Measurements from ENCODE around the gene WWTR1.

Gene WWTR1

DNA sequence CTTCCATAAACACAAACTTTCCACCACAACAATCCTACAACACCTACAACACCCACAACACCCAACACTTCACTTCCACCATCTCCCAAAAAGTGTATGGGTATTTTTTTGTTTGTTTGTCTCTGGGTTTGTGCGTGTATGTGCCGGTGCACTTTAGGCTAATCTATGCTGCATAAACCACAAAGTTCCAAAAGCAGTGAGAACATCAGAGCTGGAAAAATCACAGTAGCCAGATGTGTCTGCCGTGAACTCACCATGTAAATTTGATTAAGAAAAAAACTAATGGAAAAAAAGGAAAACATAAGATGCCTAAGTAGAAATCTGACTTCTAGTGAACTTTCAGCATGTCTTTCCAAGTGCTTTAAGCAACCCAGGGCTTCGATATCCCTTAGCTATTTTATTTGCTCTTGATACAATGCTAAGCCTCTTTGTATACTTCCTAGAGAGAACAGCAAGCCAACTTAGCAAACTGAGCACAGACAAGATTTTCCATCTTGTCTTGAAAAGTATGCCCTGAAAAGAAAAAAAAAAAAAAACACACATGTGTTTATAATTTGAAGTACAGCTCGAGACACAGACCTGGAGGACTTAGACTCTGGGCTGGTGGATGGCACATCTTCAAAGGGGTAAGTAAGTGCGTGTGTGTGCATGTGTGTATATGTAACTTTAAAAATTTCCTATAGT, 91.4 kb downstream of the WWTR1 start:
- DNase-seq (ENCODE audit: low read depth) = no peak

DNA sequence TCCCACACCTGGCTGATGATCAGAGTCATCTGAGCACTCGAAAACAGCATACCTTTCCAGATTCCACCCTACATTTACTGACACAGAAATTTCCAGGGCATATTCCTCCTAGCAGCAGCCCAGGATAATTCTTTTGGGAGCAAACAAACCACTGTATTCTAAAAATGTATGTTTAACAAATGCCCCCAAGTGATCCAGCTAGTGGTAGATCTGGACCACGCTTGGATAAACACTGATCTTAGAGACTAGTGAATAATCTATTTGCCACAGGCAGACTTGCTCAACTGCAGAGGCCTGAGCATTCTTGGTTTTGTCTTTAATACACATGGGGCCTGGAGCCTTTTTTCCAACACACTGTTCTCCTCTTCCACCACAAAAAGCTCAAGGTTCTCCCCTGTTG, 93.7 kb downstream of the WWTR1 start:
- no peak for DNase-seq (ENCODE audit: low read depth)

DNA sequence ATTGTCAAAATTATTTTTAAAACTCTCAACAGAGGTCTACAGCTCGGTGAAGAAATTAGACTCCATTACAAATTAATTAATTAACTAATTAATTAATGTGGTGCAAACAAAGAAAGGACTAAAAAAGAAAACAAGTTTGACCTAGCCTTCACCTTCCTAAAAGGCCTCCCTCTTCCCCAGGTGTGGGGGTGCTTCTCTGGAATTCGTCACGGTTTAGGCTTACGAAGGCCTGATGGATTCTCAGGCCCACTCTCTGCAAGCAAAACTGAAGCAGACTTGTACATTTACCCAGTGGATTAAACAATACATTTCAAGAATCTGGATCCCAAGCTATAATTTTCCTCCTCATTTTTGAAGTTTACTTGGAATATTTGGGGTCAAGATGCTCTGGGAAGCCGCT, 94.7 kb downstream of the WWTR1 start:
- DNase-seq (ENCODE audit: low read depth) = no peak

DNA sequence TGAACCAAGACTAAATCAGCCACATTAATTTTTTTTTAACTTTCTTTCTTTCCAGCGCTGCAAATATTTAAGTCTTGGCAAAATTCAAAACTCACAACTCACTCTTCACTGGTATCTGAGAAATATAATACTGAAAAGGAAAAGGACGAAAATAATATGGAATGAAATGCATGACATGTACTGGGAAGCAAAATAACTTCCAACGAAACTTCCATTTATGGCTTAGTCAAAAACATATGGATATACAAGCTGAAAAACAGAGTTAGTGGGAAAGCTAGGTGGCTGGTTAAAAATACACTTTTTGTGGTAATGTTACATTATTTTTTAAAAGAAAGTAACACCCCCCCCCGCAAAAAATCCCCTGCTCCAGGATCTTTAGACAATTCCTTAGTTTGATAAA, 97.2 kb downstream of the WWTR1 start:
- DNase-seq (ENCODE audit: low read depth) = no peak

DNA sequence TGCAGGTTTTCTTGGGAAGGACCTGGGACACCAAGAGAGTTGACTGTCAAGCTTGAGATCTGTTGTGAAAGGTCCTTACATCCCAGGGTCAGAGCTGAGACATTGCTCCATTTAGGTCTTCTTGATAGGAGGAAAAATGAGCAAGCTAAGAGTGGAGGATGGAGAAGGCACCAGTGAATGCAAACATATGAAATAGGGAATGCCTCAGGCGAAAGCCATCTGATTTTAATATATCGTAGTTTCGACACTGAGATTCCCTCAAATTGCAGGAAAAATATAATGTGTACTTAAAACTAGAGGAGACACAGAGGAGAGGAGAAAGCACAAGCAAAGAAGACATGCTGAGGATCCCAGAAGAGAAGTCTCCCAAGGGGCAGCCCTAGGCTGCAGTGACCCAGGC, 97.8 kb downstream of the WWTR1 start:
- no peak for DNase-seq (ENCODE audit: low read depth)

DNA sequence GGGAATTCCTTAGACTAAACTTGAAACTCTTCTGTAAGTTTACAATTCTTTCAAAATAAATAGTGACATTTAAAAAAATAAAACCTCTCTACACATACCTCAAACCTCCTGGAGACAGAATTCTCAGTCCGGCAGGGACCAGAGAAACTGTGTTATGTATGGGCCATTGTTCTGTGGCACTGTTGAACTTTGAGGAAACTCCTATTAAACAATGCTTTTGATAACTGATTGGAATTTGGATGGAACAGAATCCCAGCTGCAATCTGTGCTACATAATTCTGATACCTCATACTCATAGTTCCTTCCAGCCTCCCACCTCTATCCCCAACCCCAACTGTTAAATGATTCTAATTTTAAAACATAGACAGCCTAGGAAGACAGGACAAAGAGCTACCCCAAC, 98.3 kb downstream of the WWTR1 start:
- no peak for DNase-seq (ENCODE audit: low read depth)

DNA sequence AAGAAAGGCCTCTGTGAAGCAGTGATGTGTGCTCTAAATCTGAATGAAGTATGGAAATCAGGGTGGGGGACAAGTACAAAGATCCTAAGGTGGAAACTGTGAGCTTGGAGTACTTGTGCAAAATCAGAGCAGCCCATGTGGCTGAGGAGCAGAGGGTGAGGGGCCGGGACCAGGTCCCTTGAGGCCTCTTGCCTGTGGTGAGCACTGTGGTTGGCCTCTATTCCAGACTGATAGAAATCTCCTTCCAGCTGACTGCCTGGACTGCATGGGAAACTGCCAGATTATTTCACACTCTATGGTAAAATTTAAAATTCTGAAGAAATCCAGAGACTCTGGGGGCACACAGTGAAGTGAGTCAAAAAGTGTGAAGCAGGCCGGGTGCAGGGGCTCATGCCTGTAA, 101.9 kb downstream of the WWTR1 start:
- no peak for DNase-seq (ENCODE audit: low read depth)

DNA sequence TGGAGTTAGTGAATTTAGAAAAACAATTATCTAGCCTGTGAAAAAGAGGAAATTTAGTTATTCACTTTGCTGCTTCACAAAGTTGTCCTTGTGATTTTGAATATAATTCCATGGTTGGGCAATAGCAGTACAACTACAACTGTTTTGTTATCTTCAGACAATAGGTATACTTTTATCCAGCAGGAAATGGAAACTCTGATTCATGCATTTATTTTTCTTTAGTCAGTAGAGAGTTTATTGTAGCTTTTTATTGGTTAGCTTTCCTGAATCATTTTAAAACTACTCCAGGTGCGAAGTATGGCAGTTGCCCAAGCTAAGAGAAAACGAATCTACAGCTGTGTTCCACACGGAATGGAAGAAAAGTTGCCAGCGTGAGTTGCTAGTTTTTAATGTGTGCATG, 103.0 kb downstream of the WWTR1 start:
- no peak for DNase-seq (ENCODE audit: low read depth)

DNA sequence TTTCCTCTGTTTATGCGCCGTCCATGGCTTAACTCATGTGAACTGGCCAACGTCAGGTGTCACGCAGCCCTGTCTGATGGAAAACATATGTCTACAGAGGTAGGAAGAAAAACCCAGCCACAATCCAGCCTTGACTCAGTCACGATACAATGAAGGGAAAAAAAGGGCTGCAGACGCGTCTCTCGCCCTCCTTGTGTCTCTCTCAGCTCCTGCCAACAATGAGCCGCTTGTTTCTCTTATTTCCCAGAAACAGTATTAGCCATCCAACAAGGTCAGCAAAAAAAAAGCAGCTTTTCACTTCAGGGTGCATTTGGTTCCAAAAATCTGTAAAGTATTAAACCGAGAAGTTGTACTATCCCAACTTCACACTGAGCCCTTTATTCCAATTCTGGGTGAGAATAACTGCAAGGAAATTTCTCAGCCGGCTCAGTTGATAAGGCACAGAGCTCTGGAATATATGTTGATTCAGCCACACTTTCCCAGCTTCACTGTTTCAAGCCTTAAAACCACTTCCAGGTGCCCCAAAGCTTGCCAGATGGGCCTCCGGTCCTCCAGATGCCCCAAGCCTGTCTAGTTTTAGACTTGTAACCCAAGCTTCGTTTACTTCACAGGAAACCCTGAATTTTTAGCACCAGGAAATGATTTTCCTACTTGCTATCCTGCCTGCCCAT, 103.9 kb downstream of the WWTR1 start:
- DNase-seq (ENCODE audit: low read depth) = no peak

DNA sequence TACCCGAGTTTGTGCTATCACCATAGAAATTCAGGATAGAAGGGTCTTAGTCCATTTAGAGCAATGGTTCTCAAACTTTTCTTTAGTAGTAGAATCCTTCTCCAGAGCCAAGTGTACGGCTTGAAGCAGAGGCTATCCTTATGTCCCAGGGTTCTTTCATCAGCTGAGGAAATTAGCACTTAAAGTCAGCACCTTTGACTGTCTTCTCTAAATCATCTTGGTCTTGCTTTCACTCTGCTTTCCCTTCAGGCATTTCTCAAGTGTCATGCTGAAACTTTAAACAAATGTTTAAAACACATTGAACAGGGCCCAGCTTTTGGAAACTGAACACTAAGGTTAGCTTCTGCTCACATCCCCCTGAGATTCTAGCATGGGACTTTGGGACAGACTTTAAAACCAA, 105.1 kb downstream of the WWTR1 start:
- DNase-seq (ENCODE audit: low read depth) = no peak

DNA sequence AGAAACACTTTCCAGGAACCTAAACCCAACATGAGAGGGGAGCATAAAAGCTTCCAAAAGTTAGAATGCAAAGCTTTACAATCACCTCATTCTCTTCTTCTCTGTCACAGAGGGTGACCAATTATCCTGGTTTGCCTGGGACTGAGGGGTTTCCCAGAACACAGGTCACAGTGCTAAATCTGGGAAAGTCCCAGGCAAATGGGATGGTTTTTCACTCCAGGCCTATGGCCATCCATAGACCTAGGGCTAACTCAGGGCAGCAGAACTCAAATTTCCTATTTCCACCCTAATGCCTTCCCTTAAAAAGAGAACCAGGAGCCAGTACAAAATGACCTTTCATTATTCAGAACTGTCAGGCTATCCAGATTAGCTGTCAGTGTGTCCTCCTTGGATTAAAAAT, 106.3 kb downstream of the WWTR1 start:
- no peak for DNase-seq (ENCODE audit: low read depth)

DNA sequence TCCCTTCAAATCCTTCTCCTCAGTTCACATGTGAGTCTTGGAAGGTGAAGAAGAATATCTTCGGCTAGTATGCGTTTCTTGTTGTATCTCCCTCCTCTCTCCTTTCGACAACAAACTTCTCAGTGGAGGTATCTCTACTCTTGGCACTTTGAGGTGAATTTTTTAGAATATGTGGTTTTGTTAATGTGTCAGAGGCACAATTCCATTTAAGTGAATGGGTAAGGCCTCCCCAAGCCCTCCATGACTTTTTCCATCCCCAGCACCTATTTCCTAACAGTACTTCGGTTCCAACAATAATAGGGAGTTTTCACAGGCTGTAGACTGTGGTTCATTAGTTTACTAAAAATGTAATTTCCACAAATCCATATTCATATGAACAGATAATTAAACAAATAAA, 109.2 kb downstream of the WWTR1 start:
- DNase-seq (ENCODE audit: low read depth) = no peak

DNA sequence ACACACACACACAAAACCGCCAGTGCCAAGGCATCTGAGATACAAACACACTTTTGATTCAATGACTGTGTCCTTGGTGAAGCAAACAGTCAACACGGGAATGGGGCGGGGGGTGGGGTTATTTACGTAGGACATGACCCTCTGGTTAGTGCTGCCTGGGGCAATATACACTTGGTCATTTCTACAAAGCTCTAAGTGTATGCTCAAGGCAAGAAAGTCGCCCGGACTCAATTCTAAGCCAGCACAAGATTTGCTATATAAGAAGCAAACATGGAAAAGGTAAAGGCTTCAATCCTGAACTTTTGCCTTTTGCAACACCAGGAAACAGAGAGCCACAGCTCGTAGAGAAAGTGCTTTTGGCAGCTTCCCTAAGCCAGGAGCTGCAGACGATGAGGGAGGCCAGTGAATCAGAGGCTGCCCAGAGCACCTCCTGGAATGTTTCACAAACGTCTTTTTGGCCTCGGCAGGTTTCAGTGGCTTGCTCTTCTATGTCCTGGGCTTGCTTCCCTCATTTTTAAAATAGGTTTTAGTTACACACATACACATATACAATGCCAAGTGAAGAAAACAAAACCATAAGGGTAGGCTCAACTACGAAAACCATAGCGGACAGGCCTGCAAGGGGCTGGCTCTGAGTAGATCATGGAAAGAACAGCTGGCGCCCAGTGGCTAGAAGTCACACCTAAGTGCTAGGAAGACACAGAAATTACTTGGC, 109.7 kb downstream of the WWTR1 start:
- no peak for DNase-seq (ENCODE audit: low read depth)

DNA sequence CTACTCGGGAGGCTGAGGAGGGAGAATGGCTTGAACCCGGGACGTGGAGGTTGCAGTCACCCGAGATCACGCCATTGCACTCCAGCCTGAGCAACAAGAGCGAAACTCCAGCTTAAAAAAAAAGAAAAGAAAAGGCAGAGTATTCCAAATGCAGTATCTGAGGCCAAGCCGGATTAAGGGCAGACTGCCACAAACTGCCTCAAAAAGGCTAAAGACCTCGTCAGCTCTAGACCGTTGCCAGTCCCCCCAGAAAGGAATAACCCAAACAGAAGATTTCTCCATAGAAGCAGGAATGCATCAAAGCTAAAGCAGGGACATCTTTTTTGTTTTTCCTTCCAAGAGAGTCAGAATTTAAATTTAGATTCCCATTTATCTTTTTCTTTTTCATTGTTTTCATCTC, 110.4 kb downstream of the WWTR1 start:
- no peak for DNase-seq (ENCODE audit: low read depth)

DNA sequence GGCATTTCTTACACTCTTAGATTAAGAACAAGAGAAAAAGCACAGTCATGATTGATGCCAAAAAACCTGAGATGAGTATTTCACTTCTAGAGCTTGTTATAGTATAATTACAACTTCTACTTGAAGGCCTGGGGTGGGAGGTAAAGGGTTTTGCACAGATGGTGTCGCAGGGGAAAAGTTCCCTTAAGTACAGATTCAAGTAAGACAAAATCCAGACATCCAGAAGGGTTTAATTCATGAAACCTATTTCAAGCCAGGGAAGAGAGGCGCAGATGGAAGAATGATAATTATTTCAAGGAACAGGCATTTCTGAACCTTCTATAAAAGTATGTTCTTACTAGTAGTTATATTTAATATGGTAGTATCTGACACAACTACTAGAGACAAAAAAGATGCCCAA, 112.8 kb downstream of the WWTR1 start:
- no peak for DNase-seq (ENCODE audit: low read depth)

DNA sequence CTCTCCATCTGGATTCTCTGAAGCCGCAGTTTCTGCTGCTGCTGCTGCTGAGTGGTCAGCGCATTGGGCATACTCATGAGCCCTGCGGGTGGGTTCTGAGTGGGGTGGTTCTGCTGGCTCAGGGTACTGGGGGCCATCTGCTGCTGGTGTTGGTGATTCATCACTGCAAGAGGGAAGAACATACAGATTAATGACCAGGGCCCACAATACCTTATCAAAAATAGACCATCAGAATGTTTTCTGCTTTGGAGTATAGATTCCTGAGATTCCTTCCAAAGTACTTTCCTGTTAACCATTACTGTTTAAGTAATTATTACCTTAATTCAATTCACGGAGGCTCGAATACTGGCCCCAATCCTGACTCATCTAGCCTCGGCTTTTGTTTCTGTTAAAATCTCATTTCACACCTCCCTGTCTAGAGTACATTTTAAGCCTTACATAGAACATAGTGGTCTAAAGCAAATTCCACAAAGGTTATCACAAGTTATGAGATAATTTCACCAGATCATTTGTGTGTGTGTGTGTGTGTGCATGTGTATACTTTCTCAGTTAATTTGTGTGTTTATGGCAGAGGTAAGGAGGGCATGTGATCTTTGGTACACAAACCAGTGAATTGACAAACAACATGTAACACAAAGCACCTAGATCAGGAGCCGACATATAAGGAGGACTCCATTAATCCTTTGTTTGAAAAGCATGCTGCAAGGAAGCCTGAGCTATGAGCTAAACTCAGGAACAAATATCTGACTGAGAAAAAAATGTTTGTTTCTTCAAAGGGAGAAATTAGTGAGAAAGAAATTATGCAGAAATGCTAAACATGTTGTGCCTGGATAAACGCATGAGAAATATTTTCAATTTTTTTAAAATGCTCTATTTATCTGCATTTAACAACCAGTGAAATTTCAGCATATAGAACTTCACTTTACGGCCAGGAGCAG, 115.2 kb downstream of the WWTR1 start:
- DNase-seq (ENCODE audit: low read depth) = no peak

DNA sequence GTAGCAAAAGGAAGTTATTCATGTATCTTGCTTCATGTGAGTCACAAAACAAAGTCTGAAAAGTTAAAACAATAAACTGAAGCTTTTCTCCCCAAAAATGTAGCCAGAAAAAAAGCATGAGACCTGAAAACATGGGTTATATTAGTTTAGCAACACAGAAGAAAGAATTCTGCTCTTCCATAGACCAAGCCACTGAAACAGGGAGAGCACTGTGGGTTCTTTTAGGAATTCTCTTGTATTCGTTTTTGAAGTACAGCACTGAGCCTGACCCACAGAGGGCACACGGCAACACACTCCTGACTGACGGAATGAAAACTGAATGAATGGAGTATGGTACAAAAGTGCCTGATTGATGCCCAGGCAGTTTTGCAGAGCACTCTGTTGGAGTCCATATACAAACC, 116.7 kb downstream of the WWTR1 start:
- no peak for DNase-seq (ENCODE audit: low read depth)

DNA sequence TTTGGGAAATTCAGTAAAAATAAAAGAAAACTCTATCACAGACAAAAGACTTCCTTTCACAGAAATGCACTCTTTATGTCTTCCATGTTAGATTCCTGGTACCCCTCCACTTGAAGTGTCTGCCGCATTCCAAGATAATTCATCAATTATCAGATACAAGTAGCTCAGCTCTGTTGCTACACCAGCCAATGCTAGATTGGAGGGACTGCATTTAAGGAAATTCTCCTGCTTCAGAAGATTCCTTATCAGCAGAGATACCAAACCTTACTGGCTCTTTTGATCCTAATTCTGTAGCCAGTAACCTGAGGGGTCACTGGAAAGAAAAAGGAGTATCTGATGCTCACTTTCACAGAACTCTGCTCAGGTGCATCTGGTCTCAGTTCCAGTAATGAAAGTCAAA, 119.5 kb downstream of the WWTR1 start:
- DNase-seq (ENCODE audit: low read depth) = no peak

DNA sequence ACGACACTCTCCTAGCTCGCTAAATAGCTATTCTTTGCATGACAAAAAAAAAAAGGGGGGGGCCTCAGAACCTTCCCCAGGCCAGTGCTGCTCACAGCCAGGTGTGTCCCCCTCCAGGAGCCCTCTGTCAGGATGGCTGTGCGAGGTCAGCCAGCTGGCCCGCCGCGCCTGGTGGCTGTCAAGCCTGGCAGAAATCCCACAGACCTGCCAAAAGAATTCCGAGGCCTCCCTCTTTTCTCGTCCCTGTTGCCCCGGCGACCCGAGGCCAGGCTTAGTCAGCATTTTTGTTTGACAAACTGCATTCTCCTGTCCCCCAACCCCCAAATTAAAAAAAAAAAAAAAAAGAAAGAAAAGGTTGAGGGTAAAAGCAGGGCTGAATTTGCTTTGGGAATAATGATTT, 121.4 kb downstream of the WWTR1 start:
- no peak for DNase-seq (ENCODE audit: low read depth)

DNA sequence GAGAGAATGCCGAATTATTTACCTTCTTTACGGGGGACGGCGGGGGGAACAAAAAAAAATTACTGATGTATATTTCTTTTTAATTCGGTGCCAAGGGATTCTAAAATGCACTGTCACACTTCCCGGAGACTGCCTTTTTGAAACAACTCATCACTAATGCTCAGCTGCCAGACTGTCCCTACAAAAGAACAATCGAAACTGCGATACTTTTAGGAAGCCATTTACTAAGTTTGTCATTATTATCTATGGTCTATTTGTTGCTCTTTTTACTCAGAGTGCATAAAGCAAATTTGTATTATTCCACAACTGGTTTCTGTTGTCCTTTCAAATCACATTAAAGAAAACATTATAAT, 122.5 kb downstream of the WWTR1 start:
- DNase-seq (ENCODE audit: low read depth) = no peak

DNA sequence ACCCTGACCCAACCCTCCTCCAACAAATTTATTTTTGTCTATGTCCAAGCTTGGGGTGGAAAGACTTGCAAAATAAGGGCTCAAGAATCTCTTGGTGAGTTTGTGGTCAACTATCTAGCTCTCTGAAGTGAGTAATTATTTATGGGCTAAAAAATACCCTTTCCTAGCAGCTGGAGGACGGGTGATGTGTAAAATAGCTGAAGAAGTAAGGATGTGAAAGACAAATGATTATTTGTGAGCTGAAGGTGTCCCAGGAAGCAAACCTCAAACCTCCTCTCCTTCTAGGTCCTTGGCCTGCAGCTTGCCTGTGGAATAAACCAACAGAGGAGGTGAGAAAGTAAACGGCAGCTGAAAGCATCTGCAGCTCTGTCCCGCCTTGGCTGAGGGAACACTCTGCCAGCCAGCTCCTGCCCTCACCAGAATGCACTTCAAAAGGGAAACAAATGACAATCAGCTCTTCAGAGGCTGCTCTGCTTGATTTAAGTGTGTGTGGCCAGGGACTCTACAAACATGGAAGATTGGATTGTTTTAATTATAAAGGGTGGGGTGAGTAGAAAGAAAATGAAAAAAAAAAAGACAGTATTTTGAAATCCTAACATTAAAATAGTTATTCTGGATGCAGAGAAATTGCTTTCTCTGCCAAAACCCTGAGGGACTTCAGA, 123.0 kb downstream of the WWTR1 start:
- no peak for DNase-seq (ENCODE audit: low read depth)

DNA sequence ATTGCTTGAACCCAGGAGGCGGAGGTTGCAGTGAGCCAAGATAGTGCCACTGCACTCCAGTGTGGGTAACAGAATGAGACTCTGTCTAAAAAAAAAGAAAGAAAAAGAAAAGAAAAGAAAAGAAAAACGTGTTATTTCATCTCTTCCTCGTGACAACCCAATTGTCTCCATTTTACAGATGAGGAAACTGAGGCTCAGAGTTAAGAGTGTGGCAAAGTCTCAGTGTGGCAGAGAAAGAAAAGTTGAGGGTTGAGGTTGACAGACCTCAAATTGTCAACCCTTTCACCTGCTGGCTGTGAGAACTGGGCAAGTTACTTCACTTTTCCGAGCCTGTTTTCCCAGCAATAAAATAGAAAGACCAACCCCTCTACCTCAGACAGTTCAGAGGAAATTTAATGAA, 123.7 kb downstream of the WWTR1 start:
- no peak for DNase-seq (ENCODE audit: low read depth)

Data from stimulated activated CD8-positive, alpha-beta memory T cell treated with anti-CD3 and anti-CD28 coated beads, Interleukin-4, amount 100 ng/mL, for 24 hours (primary cell).